ENCODE measurements around the gene SLC41A3.

The SLC41A3 gene

GRCh38 chr3:126117212-126117611, 33.3 kb upstream of the SLC41A3 start:
- TF ChIP-seq, protein P1, sequence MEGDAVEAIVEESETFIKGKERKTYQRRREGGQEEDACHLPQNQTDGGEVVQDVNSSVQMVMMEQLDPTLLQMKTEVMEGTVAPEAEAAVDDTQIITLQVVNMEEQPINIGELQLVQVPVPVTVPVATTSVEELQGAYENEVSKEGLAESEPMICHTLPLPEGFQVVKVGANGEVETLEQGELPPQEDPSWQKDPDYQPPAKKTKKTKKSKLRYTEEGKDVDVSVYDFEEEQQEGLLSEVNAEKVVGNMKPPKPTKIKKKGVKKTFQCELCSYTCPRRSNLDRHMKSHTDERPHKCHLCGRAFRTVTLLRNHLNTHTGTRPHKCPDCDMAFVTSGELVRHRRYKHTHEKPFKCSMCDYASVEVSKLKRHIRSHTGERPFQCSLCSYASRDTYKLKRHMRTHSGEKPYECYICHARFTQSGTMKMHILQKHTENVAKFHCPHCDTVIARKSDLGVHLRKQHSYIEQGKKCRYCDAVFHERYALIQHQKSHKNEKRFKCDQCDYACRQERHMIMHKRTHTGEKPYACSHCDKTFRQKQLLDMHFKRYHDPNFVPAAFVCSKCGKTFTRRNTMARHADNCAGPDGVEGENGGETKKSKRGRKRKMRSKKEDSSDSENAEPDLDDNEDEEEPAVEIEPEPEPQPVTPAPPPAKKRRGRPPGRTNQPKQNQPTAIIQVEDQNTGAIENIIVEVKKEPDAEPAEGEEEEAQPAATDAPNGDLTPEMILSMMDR (IDR thresholded peaks at IDR 0.05; ENCODE audit: insufficient read depth, low read length, missing control alignments), result no peak
- ChIA-PET POLR2A (no interaction called here), CTCF (interaction anchor here (0.6 to 7.0 kb wide), 2 partner anchors 16 to 21 kb away, joined by 3 to 44 read pairs; no protein-coding TSS in a partner anchor)
- no peak for DNase-seq (ENCODE audit: low read depth, low spot score)
- H3K4me3 ChIP-seq (ENCODE audit: low read depth, low read length), result no peak overlapping the region

GRCh38 chr3:126116526-126116925, 32.6 kb upstream of the SLC41A3 start:
- H3K4me3 ChIP-seq (ENCODE audit: low read depth, low read length), result no peak overlapping the region
- CTCF ChIA-PET, result interaction anchor here (7.0 kb wide), 1 partner anchor 17 kb away, joined by 44 read pairs; no protein-coding TSS in a partner anchor
- DNase-seq (ENCODE audit: low read depth, low spot score), result no peak
- POLR2A ChIA-PET, result no interaction called here
- TF ChIP-seq, protein P1 (IDR thresholded peaks at IDR 0.05; ENCODE audit: insufficient read depth, low read length, missing control alignments), result no peak

GRCh38 chr3:126114443-126115386, 30.8 kb upstream of the SLC41A3 start:
- no peak overlapping the region for H3K4me3 ChIP-seq (ENCODE audit: low read depth, low read length)
- CTCF ChIA-PET, result interaction anchor here (1.3 kb wide), 1 partner anchor 18 kb away, joined by 3 read pairs; no protein-coding TSS in a partner anchor
- TF ChIP-seq, protein P1 (IDR thresholded peaks at IDR 0.05; ENCODE audit: insufficient read depth, low read length, missing control alignments), result no peak
- POLR2A ChIA-PET, result no interaction called here
- no peak for DNase-seq (ENCODE audit: low read depth, low spot score)

- DNase-seq (ENCODE audit: low read depth, low spot score), result no peak
- TF ChIP-seq, protein P1 (IDR thresholded peaks at IDR 0.05; ENCODE audit: insufficient read depth, low read length, missing control alignments), result peak; percentile 33
- CTCF ChIA-PET, result no interaction called here
- POLR2A ChIA-PET, result no interaction called here
- H3K4me3 ChIP-seq (ENCODE audit: low read depth, low read length), result no peak overlapping the region
These were observed 30.0 kb upstream of the SLC41A3 start for GRCh38 chr3:126113733-126114442.

DNA sequence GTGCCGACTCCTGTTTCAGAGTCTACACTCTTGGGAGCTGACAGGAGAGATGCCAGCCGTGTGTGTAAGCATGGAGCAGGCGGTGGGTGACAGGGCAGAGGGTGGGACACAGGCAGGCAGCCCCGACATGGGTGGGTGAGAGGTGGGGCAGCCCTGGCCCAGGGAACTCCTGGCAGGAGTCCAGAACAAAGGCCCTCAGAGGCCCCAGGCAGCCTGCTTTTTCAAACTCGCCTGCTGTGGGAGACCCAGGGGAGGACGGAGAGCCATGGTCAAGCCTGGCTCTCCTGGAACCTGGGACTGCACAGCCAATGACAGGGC, 29.3 kb upstream of the SLC41A3 start:
- CTCF ChIA-PET, result no interaction called here
- POLR2A ChIA-PET, result no interaction called here
- DNase-seq (ENCODE audit: low read depth, low spot score), result no peak
- TF ChIP-seq, protein P1 (IDR thresholded peaks at IDR 0.05; ENCODE audit: insufficient read depth, low read length, missing control alignments), result no peak
- no peak overlapping the region for H3K4me3 ChIP-seq (ENCODE audit: low read depth, low read length)

All from AG04449 (cell line).